Keratinocyte (primary cell): Measurements from ENCODE around the gene SYT1.

Source experiments
- CTCF ChIP-seq, 3 experiments: IDR thresholded peaks in 1 of 3; conservative IDR thresholded peaks in 1 of 3; optimal IDR thresholded peaks in 1 of 3; 2 replicates in 2 of 3; 3 replicates in 1 of 3; pipeline versions ENCODE3 to v1.5.1; 2011; ENCODE audit warnings: low read length in 3 of 3, mild to moderate bottlenecking in 3 of 3, moderate library complexity in 2 of 3, control low read depth in 1 of 3, inconsistent platforms in 1 of 3; ENCODE audit not compliant: insufficient read depth in 2 of 3; ENCODE audit errors: extremely low read depth in 1 of 3
- EZH2 ChIP-seq: IDR thresholded peaks from one replicate; pipeline ENCODE4 v1.6.1; 2012; ENCODE audit warnings: inconsistent platforms, mild to moderate bottlenecking, low read length, moderate library complexity

GRCh38 chr12:79000501-79000900 lies 135.9 kb downstream of the SYT1 start:
- TF ChIP-seq CTCF (optimal IDR thresholded peaks at IDR 0.05 in 1 of 3, IDR thresholded peaks at IDR 0.05 in 1 of 3, conservative IDR thresholded peaks at IDR 0.05 in 1 of 3; ENCODE audit: extremely low read depth in 1 of 3, insufficient read depth in 2 of 3, low read length in 3 of 3) (no peak), EZH2 (no peak)
